EH (cell line): ENCODE results near the gene WNT8B.

ENCODE experiments used
- DNase-seq: peaks from one replicate; pipeline ENCODE4 v3.0.0-alpha.2; 2015; ENCODE audit warnings: low read depth

WNT8B gene, protein sequence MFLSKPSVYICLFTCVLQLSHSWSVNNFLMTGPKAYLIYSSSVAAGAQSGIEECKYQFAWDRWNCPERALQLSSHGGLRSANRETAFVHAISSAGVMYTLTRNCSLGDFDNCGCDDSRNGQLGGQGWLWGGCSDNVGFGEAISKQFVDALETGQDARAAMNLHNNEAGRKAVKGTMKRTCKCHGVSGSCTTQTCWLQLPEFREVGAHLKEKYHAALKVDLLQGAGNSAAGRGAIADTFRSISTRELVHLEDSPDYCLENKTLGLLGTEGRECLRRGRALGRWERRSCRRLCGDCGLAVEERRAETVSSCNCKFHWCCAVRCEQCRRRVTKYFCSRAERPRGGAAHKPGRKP

DNA sequence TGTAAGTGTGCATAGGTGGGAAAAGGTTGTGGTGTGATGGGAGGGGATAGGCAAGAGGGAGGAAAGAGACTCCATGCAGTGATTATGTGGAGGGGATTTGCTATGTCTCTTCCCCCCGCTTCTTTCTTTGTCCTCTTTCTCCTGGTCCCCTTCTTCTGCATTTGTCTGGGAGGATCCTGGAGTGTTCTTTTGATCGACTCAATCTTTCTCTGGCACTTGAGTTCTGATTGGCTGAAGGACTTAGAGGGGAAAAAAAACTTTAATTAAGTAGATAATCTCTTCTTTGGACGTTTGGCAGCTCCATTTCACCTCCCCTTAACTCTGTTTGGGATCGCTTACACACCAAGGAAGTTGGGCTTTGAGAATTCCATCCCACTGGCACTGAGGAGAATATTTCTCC is at the start of gene WNT8B:
TSS of gene WNT8B (plus strand) at position 301 of the 400 bp plus-strand sequence. CDS start 160 bp downstream, outside the sequence.
- no peak for DNase-seq

DNA sequence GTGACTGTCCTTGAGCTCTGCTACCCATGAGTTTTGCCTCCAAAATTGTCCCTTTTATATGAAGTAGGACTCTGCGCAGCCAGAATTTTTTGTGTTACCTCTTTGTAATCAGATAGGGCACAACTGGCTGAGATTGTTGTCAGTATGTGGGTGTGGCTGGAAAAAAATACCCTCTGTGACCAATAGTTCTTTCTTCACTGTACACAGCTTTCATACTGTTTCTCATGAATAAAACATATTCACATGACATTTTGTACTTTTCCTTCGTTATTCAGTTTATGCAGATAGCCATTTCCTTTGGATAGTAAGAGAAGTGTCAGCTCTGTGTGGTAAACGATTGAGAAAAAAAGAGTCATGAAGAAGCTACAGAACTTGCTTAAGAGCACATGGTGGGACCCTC is 49.6 kb upstream of the WNT8B start:
- no peak for DNase-seq

- DNase-seq, result no peak
Measured at GRCh38 chr10:100419911-100420449, 42.8 kb upstream of the WNT8B start.

DNA sequence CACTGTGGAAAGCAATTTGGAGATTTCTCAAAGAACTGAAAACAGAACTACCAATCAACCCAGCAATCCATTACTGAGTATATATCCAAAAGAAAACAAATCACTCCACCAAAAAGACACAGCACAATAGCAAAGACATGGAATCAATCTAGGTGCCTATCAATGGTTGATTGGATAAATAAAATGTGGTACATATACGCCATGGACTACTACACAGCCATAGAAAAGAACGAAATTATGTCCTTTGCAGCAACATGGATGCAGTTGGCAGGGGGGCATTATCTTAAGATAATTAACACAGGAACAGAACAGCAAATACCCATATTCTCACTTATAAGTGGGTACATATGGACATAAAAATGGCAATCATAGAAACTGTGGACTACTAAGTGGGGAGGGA is 35.4 kb upstream of the WNT8B start:
- no peak for DNase-seq

GRCh38 chr10:100433253-100434240 is 29.3 kb upstream of the WNT8B start:
- peak; percentile 89 for DNase-seq

DNA sequence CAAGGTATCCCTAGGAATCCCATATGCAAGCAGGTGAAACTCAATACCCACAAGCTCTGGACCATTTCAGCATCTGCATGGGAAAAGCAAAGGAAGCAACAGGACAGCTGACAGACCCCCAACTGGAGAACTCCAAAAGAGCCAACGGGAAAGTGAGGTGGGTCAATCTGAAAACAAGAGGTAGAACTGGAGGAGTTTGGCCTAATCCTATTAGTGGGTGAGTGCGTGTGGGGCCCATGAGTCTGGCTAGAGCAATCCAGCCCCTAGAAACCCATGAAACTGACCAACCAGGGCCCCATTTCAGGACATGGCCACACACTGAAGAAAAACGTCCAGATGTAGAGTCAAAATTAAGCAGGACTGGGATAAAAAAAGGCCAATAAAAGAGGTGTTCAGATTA is 26.6 kb upstream of the WNT8B start:
- no peak for DNase-seq

DNA sequence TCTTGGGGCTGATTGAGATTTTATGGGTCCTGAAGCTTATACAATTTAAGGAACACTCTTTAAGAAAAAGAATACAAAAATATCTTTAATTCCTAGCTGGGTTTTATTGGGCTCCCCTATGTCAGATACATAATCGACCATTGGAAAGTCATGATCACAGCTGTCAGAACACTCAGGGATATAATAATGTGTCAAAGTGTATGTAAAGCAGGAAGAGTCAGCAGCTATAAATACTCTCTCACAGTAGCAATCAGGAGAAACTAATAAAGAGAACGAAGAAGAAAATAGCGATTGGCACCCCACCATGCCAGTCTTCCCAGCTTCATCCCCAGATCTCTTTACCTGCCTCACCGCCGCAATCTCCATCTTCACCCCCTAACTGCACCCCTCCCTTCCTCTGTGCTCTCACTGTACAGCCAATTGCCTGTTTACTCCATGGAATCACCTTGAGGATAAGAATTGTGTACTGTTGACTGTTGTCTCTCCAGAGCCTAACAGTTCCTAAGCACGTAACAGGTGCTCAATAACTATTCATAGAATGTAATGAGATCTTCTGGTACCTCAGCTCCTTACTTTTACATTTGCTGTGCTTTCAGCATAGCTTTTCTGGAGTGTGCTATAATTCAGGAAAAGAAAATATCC is 24.0 kb upstream of the WNT8B start:
- DNase-seq, result no peak

DNA sequence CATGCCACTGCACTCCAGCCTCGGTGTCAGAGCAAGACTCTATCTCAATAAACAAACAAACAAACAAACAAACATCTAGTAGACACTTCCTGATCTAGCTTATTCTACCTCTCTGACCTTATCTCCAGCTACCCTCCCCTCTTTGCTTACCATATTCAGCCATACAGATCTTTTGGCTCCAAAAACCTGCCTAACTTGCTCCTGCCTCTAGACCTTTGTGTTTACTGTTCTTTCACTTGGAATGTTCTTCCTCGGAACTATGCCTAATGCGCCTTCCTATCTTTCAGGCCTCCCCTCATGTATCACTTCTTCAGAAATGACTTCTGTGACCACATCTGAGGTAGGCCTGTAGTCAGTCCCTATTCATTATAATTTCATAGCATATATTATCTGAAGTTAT is 20.3 kb upstream of the WNT8B start:
- no peak for DNase-seq

- DNase-seq, result no peak
Measured at GRCh38 chr10:100446130-100446761, 16.6 kb upstream of the WNT8B start.

GRCh38 chr10:100447663-100448062 is 15.1 kb upstream of the WNT8B start:
- DNase-seq, result no peak

GRCh38 chr10:100448951-100449350 is 13.9 kb upstream of the WNT8B start:
- no peak for DNase-seq

- DNase-seq, result no peak
Measured at GRCh38 chr10:100468322-100468721, 5.5 kb downstream of the WNT8B start.

GRCh38 chr10:100468978-100469377 is 6.2 kb downstream of the WNT8B start:
- DNase-seq, result peak; percentile 48

DNA sequence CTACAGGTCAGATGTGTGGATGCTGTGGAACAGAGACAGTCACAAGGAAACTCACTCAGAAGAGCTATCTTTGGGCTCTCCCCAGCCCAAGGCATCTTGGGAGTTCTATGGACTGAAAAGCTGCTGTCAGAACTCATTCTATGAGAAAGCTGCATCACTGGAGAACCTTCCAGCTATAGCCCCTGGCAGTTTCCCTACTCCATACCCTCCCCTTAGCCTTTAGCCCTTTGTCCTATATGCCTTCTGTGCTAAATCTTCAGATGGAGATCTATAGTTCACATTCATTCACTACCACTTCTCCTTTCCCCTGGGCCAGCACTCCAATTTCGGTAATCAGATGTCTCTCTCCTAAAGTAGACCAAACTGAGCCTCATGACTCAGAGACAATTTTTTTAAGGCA is 6.9 kb downstream of the WNT8B start:
- peak; percentile 41 for DNase-seq

DNA sequence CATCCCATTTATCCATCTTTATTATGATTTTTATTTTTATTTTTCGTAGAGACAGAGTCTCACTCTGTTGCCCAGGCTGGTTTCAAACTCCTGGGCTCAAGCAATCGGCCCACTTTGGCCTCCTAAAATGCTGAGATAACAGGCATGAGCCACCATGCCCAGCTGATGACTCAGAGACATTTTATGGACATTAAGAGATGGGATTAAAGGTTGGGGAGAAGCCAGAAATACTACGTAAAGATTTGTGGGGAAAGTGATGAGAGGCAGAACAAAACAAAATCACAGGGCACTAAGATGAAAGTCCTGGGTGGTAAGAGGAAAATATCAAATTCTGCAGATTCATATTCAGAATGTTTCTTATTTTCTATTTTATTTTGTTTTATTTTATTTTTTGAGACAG is 7.6 kb downstream of the WNT8B start:
- peak; percentile 74 for DNase-seq

DNA sequence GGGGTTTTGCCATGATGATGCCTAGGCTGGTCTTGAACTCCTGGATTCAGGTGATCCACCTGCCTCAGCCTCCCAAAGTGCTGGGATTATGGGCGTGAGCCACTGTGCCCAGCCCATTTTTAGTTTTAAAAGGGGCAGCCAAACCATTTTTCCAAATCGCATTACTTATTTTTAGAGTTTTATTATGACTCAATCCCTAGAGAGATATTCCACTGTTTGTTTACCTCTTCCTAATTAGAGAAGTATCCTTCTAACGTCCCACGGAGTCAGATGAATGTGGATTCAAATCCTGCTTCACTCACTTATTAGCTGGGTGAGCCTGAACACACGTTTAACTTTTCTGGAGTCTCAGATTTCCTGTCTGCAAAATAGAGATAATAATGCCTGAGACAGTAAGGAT is 15.2 kb downstream of the WNT8B start:
- DNase-seq, result peak; percentile 18

- no peak for DNase-seq
Measured at GRCh38 chr10:100479037-100479436, 16.2 kb downstream of the WNT8B start.

- DNase-seq, result no peak
Measured at GRCh38 chr10:100480002-100480401, 17.2 kb downstream of the WNT8B start.

GRCh38 chr10:100481462-100482081 is 18.8 kb downstream of the WNT8B start:
- peak; percentile 86 for DNase-seq

GRCh38 chr10:100482181-100482833 is 19.5 kb downstream of the WNT8B start:
- DNase-seq, result peak; percentile 76

DNA sequence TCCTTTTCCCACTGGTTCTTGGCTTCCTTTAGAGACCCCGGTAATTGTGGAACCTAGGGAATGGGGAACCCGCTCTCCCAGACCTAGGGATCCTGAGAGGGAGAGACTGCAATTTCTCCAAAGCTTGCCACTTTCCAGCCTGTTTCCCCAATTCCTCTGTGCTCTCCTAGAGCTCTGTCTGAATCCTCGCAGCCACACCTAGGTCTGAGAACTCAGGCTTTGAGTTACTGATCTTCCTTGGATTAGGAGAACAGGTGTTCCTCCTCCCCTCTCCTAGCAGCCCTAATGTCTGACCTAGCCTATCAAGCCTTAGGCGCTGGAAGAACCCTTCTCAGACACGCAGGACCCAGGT is 20.0 kb downstream of the WNT8B start:
- no peak for DNase-seq
